Ishikawa (cell line): ENCODE measurements around the gene FAM53B.

Experiments used
- CEBPB ChIP-seq: IDR thresholded peaks from 2 replicates; pipeline ENCODE4 v1.6.1; 2012
- CREB1 ChIP-seq: IDR thresholded peaks from 2 replicates; pipeline ENCODE4 v1.6.1; 2012; ENCODE audit warnings: low read depth
- EGR1 ChIP-seq: IDR thresholded peaks from 2 replicates; pipeline ENCODE4 v1.6.1; 2012
- EP300 ChIP-seq: IDR thresholded peaks from 2 replicates; pipeline ENCODE4 v1.6.1; 2012; ENCODE audit warnings: borderline replicate concordance
- FOXM1 ChIP-seq: IDR thresholded peaks from 2 replicates; pipeline ENCODE4 v1.6.1; 2012; ENCODE audit warnings: low read depth, borderline replicate concordance
- NFIC ChIP-seq: IDR thresholded peaks from 2 replicates; pipeline ENCODE4 v1.6.1; 2012
- RAD21 ChIP-seq: IDR thresholded peaks from 2 replicates; pipeline ENCODE4 v1.6.1; 2012; ENCODE audit warnings: low read depth
- REST ChIP-seq: IDR thresholded peaks from 2 replicates; pipeline ENCODE4 v1.6.1; 2012; ENCODE audit warnings: low read depth, mild to moderate bottlenecking
- TAF1 ChIP-seq: IDR thresholded peaks from 2 replicates; pipeline ENCODE4 v1.6.1; 2012; ENCODE audit warnings: low read depth, mild to moderate bottlenecking
- TCF12 ChIP-seq: IDR thresholded peaks from 2 replicates; pipeline ENCODE4 v1.6.1; 2012; ENCODE audit warnings: low read depth
- TEAD4 ChIP-seq: IDR thresholded peaks from 2 replicates; pipeline ENCODE4 v1.6.1; 2012
- USF1 ChIP-seq: IDR thresholded peaks from 2 replicates; pipeline ENCODE4 v1.6.1; 2012
- YY1 ChIP-seq: IDR thresholded peaks from 2 replicates; pipeline ENCODE4 v1.6.1; 2012; ENCODE audit warnings: low read depth
- ZBTB7A ChIP-seq: IDR thresholded peaks from 2 replicates; pipeline ENCODE4 v1.6.1; 2012; ENCODE audit warnings: low read depth
- TF ChIP-seq, protein P1 (sequence below): IDR thresholded peaks from 2 replicates; pipeline ENCODE4 v1.6.1; 2012

Gene FAM53B

GRCh38 chr10:124677749-124678556, 66.2 kb downstream of the FAM53B start:
- no peak for TF ChIP-seq TAF1
- no peak for TF ChIP-seq CREB1
- TF ChIP-seq ZBTB7A, result no peak
- TF ChIP-seq USF1, result no peak
- no peak for TF ChIP-seq EP300
- TF ChIP-seq, protein P1, sequence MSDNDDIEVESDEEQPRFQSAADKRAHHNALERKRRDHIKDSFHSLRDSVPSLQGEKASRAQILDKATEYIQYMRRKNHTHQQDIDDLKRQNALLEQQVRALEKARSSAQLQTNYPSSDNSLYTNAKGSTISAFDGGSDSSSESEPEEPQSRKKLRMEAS, result no peak
- no peak for TF ChIP-seq CEBPB
- no peak for TF ChIP-seq EGR1
- TF ChIP-seq NFIC, result no peak
- no peak for TF ChIP-seq FOXM1
- no peak for TF ChIP-seq TCF12
- no peak for TF ChIP-seq TEAD4
- no peak for TF ChIP-seq REST
- TF ChIP-seq YY1, result no peak
- TF ChIP-seq RAD21, result no peak

DNA sequence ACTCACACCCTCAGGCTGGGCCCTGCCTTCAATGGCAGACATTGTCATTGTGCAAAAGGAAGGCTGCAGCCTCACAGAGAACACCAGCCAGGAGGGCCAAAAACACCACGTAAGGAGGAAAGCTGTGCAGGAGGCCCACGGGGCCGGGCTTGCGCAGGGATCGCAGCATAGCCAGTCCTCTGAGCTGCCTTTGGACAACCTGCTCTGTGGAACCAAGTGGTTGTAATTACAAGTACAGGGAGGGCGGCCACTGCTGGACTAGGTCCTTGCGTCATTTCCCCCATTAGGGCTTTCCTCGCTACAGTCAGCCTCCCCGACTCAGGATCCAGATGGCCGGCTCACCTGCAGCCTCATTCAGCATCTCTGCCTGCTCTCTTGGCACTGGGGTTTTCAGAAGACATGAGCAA, 66.9 kb downstream of the FAM53B start:
- TF ChIP-seq CREB1, result no peak
- no peak for TF ChIP-seq FOXM1
- TF ChIP-seq EP300, result no peak
- no peak for TF ChIP-seq NFIC
- TF ChIP-seq TEAD4, result no peak
- no peak for TF ChIP-seq TAF1
- TF ChIP-seq TCF12, result no peak
- TF ChIP-seq REST, result no peak
- no peak for TF ChIP-seq RAD21

- TF ChIP-seq NFIC (no peak), TAF1 (no peak), CREB1 (no peak), REST (no peak), EGR1 (no peak), USF1 (no peak), RAD21 (no peak), EP300 (no peak), ZBTB7A (no peak), CEBPB (no peak), TEAD4 (no peak), TCF12 (no peak), FOXM1 (no peak), YY1 (no peak)
- TF ChIP-seq, protein P1, result no peak
Observed at GRCh38 chr10:124676416-124677062, 67.6 kb downstream of the FAM53B start.

DNA sequence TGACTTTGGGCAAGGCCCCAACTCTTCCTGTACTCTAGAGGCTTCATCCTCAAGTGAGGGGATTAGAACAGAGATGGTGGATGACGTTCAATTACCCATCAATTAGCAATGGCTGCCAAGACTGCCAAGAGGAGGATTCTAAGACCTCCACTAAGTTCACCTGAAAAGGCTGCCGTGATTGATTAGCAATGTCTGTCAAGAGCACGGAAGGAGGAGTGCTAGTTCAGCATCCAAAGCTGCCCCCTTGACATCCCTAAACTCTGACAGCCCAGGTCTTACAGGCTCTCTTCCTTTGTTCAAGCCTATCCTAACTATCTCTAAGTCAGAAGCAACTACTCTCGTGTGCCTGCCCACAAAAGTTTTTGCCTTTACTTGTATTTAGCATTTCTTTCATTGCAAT, 68.4 kb downstream of the FAM53B start:
- TF ChIP-seq NFIC (no peak), CREB1 (no peak), TEAD4 (no peak), TCF12 (no peak), TAF1 (no peak), EP300 (no peak)
- TF ChIP-seq, protein P1, result no peak
